Calu3 (cell line): ENCODE measurements around the gene ANKS1A. TPM values are rescaled to one million over a fixed set of nuclear protein-coding genes. Genes with fewer than 3 reads are reported as not detected.

Experiments used
- BruUV-seq: library from RNA; stranded (reverse); fragments of 400-500 nt; replicated peaks from 2 replicates; lab custom pipeline; 2021; lab: Mats Ljungman, UMichigan
- CTCF ChIA-PET: fragments of 300-600 bp; sonication (Branson Sonifier 250); formaldehyde crosslinking; loops from one replicate; lab custom pipeline; 2022; ENCODE audit warnings: antibody characterized with exemption; lab: Charles Lee
- DNase-seq: peaks from one replicate; pipeline ENCODE4 v3.0.0; 2022
- H3K27ac Mint-ChIP-seq: one replicate; pipeline ENCODE4 v1.8.0; 2022; ENCODE audit warnings: mixed read lengths; ENCODE audit not compliant: unreplicated experiment
- H3K27me3 Mint-ChIP-seq: one replicate; pipeline ENCODE4 v1.8.0; 2022; ENCODE audit warnings: mixed read lengths; ENCODE audit not compliant: unreplicated experiment
- H3K36me3 Mint-ChIP-seq: one replicate; pipeline ENCODE4 v1.8.0; 2022; ENCODE audit warnings: mild to moderate bottlenecking, moderate library complexity, mixed read lengths; ENCODE audit not compliant: insufficient read depth, unreplicated experiment
- H3K4me1 Mint-ChIP-seq: one replicate; pipeline ENCODE4 v1.8.0; 2022; ENCODE audit warnings: mild to moderate bottlenecking, low read depth, mixed read lengths; ENCODE audit not compliant: unreplicated experiment
- H3K4me3 Mint-ChIP-seq: one replicate; pipeline ENCODE4 v1.8.0; 2022; ENCODE audit warnings: mild to moderate bottlenecking, low read depth, moderate library complexity, mixed read lengths; ENCODE audit not compliant: unreplicated experiment
- H3K9me3 Mint-ChIP-seq: one replicate; pipeline ENCODE4 v1.8.0; 2022; ENCODE audit warnings: low read depth, mixed read lengths; ENCODE audit not compliant: unreplicated experiment
- intact Hi-C: fragments of 100-400 bp; cut with micrococcal nuclease; formaldehyde crosslinking; loops from one replicate; pipeline ENCODE4 v1.10.0; 2022; ENCODE audit not compliant: unreplicated experiment
- total RNA-seq: library from RNA; stranded (reverse); gene quantifications from 2 replicates; pipeline ENCODE4 v1.2.3, GENCODE V29; 2022
- TF ChIP-seq, protein P1 (sequence below): fragments of 200-600 bp; IDR thresholded peaks from one replicate; pipeline ENCODE4 v1.8.0; 2022; ENCODE audit warnings: antibody characterized with exemption; ENCODE audit not compliant: unreplicated experiment

Gene ANKS1A
- total RNA-seq, 1 experiment from 2014 or later = 60.3 TPM

- Mint-ChIP-seq H3K36me3 (peaks cover 18% of the 10 kb centered on the region), H3K9me3 (no peaks in the 10 kb centered on the region), H3K27ac (no peak overlapping the region), H3K27me3 (no peaks in the 10 kb centered on the region), H3K4me3 (no peak overlapping the region), H3K4me1 (peaks cover 21% of the 10 kb centered on the region)
- TF ChIP-seq, protein P1, sequence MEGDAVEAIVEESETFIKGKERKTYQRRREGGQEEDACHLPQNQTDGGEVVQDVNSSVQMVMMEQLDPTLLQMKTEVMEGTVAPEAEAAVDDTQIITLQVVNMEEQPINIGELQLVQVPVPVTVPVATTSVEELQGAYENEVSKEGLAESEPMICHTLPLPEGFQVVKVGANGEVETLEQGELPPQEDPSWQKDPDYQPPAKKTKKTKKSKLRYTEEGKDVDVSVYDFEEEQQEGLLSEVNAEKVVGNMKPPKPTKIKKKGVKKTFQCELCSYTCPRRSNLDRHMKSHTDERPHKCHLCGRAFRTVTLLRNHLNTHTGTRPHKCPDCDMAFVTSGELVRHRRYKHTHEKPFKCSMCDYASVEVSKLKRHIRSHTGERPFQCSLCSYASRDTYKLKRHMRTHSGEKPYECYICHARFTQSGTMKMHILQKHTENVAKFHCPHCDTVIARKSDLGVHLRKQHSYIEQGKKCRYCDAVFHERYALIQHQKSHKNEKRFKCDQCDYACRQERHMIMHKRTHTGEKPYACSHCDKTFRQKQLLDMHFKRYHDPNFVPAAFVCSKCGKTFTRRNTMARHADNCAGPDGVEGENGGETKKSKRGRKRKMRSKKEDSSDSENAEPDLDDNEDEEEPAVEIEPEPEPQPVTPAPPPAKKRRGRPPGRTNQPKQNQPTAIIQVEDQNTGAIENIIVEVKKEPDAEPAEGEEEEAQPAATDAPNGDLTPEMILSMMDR = no peak
- CTCF ChIA-PET = interaction anchor here (1.2 kb wide), 1 partner anchor 177 kb away, joined by 3 read pairs; no protein-coding TSS in a partner anchor
- intact Hi-C loops = no loop called here
- no TSS peak for BruUV-seq
- no peak for DNase-seq
Observed at GRCh38 chr6:35093118-35093445, 204.0 kb downstream of the ANKS1A start.

DNA sequence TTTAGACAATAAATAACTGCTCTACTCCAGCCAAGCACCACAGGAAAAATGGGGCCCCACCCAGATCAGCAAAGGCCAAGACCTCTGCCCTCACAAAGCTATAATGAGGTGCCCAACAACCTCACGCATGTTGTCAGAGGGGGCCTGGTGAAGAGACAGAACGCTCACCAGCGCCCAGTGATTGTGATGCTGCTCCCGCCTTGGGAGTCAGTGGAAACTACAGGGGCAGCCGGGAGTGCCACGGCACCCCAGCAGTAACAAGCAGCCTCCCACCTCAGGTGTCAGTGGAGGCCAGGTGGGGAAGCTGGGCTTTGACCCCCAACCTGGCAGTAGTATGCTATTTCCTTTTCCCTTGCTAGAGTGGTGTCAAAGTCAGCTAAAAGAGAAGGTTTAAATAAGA, 204.7 kb downstream of the ANKS1A start:
- CTCF ChIA-PET = no interaction called here

GRCh38 chr6:35094183-35094582, 205.1 kb downstream of the ANKS1A start:
- peaks cover 7% of the 10 kb centered on the region for H3K36me3 Mint-ChIP-seq
- TF ChIP-seq, protein P1 = no peak
- no peaks in the 10 kb centered on the region for H3K27me3 Mint-ChIP-seq
- DNase-seq = no peak
- H3K9me3 Mint-ChIP-seq = no peaks in the 10 kb centered on the region
- H3K27ac Mint-ChIP-seq = no peak overlapping the region
- intact Hi-C loops = no loop called here
- H3K4me1 Mint-ChIP-seq = peaks cover 21% of the 10 kb centered on the region
- BruUV-seq = no TSS peak
- H3K4me3 Mint-ChIP-seq = no peak overlapping the region
- CTCF ChIA-PET = no interaction called here

More for the DNA sequence above, 204.7 kb downstream of the ANKS1A start:
- intact Hi-C loops = no loop called here
- TF ChIP-seq, protein P1 = no peak
- no peak for DNase-seq
- BruUV-seq = no TSS peak
- peaks cover 21% of the 10 kb centered on the region for H3K4me1 Mint-ChIP-seq
- H3K36me3 Mint-ChIP-seq = peaks cover 11% of the 10 kb centered on the region
- no peak overlapping the region for H3K27ac Mint-ChIP-seq
- no peaks in the 10 kb centered on the region for H3K9me3 Mint-ChIP-seq
- H3K27me3 Mint-ChIP-seq = no peaks in the 10 kb centered on the region
- H3K4me3 Mint-ChIP-seq = no peak overlapping the region

DNA sequence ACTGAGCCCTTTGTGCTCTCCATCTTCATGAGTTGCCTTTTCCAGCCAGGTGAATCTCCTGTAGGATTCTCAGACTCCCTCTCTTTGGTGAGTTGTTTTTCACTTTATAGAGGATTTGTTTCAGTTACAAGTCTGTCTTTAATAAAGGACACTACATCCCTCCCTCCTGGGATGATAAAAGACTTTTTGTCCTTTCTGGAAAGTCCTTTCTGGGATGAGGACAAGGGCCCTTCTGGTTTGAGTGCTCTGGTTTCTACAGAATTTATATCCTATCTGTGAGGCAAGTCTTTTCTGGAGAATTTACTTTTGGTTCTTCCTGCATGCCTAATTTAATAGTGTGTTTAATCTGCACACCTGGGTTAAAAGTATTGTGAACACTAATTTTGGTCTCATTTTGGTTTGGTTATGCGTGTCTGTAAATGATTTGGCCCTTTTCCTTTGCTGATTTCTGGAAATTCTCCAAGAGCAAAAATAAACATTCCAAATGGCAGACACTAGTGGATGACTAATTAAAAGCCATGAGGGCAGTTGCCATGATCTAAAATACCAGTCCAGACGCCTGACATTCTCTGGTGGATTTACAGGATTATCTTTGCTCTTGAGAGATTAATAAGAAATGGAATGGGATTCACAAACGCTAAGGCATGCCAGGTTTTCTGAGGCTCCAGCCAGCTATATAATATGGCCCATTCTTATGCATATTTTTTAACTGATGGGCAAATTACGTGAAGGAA, 207.2 kb downstream of the ANKS1A start:
- H3K9me3 Mint-ChIP-seq = no peaks in the 10 kb centered on the region
- no TSS peak for BruUV-seq
- H3K4me1 Mint-ChIP-seq = peaks cover 21% of the 10 kb centered on the region
- no peak overlapping the region for H3K4me3 Mint-ChIP-seq
- TF ChIP-seq, protein P1 = no peak
- H3K27ac Mint-ChIP-seq = peak overlapping the region; percentile 22
- DNase-seq = no peak
- intact Hi-C loops = loop anchor here (2.0 kb wide), 1 partner anchor 43 kb away; no protein-coding TSS in a partner anchor
- no peaks in the 10 kb centered on the region for H3K27me3 Mint-ChIP-seq
- CTCF ChIA-PET = interaction anchor here (0.7 kb wide), 1 partner anchor 43 kb away, joined by 3 read pairs; no protein-coding TSS in a partner anchor
- H3K36me3 Mint-ChIP-seq = peaks cover 7% of the 10 kb centered on the region
